Measurements from ENCODE around the gene PRB4.
"Not testable (repeated sequence)": the region's sequence is repeated elsewhere in the genome, so short reads cannot be mapped to it uniquely, and the experiment has no call there.

GRCh38 chr12:11351736-11352135, 41.5 kb upstream of the PRB4 start:
- TF ChIP-seq ZNF318 (IDR thresholded peaks at IDR 0.05; ENCODE audit: borderline replicate concordance in 1 of 2, low read depth in 1 of 2); THRAP3 (IDR thresholded peaks at IDR 0.05; ENCODE audit: borderline replicate concordance); EP300 (IDR thresholded peaks at IDR 0.05; ENCODE audit: low read length); MAX (CRISPR knock-in tag; IDR thresholded peaks at IDR 0.05); CUX1 (CRISPR knock-in tag; IDR thresholded peaks at IDR 0.05); ELK1 (CRISPR knock-in tag; IDR thresholded peaks at IDR 0.05); CREB1 (IDR thresholded peaks at IDR 0.05); CREB1 (CRISPR knock-in tag; IDR thresholded peaks at IDR 0.05); ZNF76 (CRISPR knock-in tag; IDR thresholded peaks at IDR 0.05; ENCODE audit: borderline replicate concordance); CTCF (IDR thresholded peaks at IDR 0.05 in 2 of 3, conservative IDR thresholded peaks at IDR 0.05 in 1 of 3; ENCODE audit: insufficient read depth in 2 of 3, low read depth in 1 of 3, low read length in 3 of 3); SMC3 (conservative IDR thresholded peaks at IDR 0.05; ENCODE audit: insufficient read depth, low read depth, low read length); JUND (IDR thresholded peaks at IDR 0.05; ENCODE audit: borderline replicate concordance, low read depth, low read length); JUND (tag; IDR thresholded peaks at IDR 0.05; ENCODE audit: borderline replicate concordance, low read depth, low read length); KDM5B (IDR thresholded peaks at IDR 0.05; ENCODE audit: insufficient replicate concordance, low read depth, low read length); GATA2 (CRISPR knock-in tag; IDR thresholded peaks at IDR 0.05): not testable (repeated sequence)
